Measurements from ENCODE around the gene FBXL22. TPM values are rescaled to one million over a fixed set of nuclear protein-coding genes. Genes with fewer than 3 reads are reported as not detected.

FBXL22 gene
- total RNA-seq, 1 experiment from 2014 or later: 0.71 TPM

DNA sequence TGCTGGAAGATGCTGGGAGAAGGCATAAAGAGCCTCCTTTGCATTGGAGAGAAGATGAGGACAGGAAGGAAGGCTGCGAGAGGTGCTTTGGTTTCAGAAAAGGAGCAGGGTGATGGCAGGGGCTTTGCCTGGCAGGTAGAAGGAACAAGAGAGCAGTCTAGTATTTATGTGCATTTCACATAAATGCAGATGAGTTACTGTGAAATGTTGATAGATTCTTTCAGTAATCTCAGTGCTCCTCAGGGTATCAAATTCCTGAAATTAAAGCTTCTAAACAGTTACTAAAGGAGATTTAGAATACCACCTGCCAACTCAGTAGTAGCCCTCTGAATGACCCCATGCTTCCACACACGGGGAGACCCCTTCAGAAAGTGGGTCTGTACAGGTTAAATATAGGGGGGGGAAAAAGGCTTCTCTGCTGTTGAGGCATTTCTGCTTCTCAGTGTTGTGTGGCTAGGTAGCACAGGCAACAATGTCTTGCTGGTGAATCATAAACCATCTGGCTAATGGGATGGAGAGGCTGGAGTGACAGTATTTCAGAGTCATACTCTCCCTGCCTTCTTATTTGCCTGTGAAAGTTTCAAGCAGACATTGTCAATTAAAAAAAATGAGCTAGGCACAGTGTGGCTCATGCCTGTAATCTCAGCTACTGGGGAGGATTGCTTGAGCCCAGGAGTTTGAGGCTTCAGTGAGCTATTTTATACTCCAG is 14.3 kb upstream of the FBXL22 start:
- H3K36me3 Mint-ChIP-seq (ENCODE audit: insufficient read depth, unreplicated experiment): peaks cover 41% of the 10 kb centered on the region
- no peak for DNase-seq
- TF ChIP-seq, protein P1, sequence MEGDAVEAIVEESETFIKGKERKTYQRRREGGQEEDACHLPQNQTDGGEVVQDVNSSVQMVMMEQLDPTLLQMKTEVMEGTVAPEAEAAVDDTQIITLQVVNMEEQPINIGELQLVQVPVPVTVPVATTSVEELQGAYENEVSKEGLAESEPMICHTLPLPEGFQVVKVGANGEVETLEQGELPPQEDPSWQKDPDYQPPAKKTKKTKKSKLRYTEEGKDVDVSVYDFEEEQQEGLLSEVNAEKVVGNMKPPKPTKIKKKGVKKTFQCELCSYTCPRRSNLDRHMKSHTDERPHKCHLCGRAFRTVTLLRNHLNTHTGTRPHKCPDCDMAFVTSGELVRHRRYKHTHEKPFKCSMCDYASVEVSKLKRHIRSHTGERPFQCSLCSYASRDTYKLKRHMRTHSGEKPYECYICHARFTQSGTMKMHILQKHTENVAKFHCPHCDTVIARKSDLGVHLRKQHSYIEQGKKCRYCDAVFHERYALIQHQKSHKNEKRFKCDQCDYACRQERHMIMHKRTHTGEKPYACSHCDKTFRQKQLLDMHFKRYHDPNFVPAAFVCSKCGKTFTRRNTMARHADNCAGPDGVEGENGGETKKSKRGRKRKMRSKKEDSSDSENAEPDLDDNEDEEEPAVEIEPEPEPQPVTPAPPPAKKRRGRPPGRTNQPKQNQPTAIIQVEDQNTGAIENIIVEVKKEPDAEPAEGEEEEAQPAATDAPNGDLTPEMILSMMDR (IDR thresholded peaks at IDR 0.05; ENCODE audit: unreplicated experiment): no peak

DNA sequence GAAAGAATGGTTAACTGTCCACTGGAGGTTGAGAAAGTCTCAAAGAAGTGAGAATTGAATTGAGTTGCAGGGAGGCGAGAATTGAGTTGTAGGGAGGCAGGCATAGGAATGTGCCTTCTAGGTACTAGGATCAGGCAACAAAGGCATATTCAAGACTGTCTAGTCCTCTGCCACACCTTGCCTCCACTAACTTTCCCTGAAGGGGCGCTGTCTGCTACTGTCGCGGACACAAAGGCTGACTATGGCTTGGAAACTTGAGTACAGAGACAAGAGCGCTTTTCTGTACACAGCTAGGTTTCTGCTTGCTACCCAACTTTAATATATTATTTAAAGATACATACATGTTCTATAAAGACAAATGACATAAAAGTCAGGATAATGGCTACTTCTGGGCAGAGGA is 10.4 kb upstream of the FBXL22 start:
- no TSS peak for BruUV-seq (replicated peaks)
- H3K27ac Mint-ChIP-seq (ENCODE audit: unreplicated experiment): no peak overlapping the region

More for the DNA sequence above, 14.3 kb upstream of the FBXL22 start:
- Mint-ChIP-seq H3K27ac (ENCODE audit: unreplicated experiment) (peak overlapping the region; percentile 8), H3K27me3 (ENCODE audit: unreplicated experiment) (no peaks in the 10 kb centered on the region), H3K9me3 (ENCODE audit: low read depth, unreplicated experiment) (peaks cover 2% of the 10 kb centered on the region), H3K4me1 (ENCODE audit: low read depth, unreplicated experiment) (peaks cover 10% of the 10 kb centered on the region), H3K4me3 (ENCODE audit: low read depth, unreplicated experiment) (no peak overlapping the region)
- intact Hi-C loops (cut with micrococcal nuclease; ENCODE audit: unreplicated experiment): no loop called here
- no TSS peak for BruUV-seq (replicated peaks)
- CTCF ChIA-PET: interaction anchor here (0.6 to 0.9 kb wide), 4 partner anchors 79 to 265 kb away, joined by 3 to 6 read pairs (median 4); partner anchors contain the start of gene USP3

DNA sequence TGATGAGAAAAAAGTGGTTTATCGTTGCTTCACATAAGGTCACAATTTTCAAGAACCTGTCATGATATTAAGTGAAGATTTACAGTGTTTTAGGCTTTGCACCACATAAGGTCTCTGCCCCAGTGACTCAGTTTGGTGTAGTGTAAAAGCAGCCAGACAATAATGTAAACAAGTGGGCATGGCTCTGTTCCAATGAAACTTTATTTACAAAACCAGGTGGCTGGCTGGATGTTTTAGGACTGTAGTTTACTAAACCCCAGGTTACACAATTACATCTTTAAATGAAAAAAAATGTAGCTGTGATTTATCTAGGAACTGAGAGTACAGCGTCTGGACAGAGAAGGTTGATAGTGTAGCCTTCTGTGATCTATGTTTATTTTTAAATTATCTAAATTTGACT is 9.7 kb upstream of the FBXL22 start:
- intact Hi-C loops (cut with micrococcal nuclease; ENCODE audit: unreplicated experiment): no loop called here
- Mint-ChIP-seq H3K27ac (ENCODE audit: unreplicated experiment) (no peak overlapping the region), H3K9me3 (ENCODE audit: low read depth, unreplicated experiment) (peaks cover 2% of the 10 kb centered on the region), H3K4me3 (ENCODE audit: low read depth, unreplicated experiment) (no peak overlapping the region), H3K36me3 (ENCODE audit: insufficient read depth, unreplicated experiment) (peaks cover 54% of the 10 kb centered on the region), H3K27me3 (ENCODE audit: unreplicated experiment) (no peaks in the 10 kb centered on the region), H3K4me1 (ENCODE audit: low read depth, unreplicated experiment) (peaks cover 10% of the 10 kb centered on the region)
- BruUV-seq (replicated peaks): no TSS peak
- DNase-seq: no peak
- CTCF ChIA-PET: no interaction called here
- TF ChIP-seq, protein P1 (IDR thresholded peaks at IDR 0.05; ENCODE audit: unreplicated experiment): no peak

More for the DNA sequence above, 10.4 kb upstream of the FBXL22 start:
- peaks cover 10% of the 10 kb centered on the region for H3K4me1 Mint-ChIP-seq (ENCODE audit: low read depth, unreplicated experiment)
- no peak for DNase-seq
- H3K27me3 Mint-ChIP-seq (ENCODE audit: unreplicated experiment): no peaks in the 10 kb centered on the region
- CTCF ChIA-PET: no interaction called here
- TF ChIP-seq, protein P1 (IDR thresholded peaks at IDR 0.05; ENCODE audit: unreplicated experiment): no peak
- intact Hi-C loops (cut with micrococcal nuclease; ENCODE audit: unreplicated experiment): no loop called here
- no peak overlapping the region for H3K4me3 Mint-ChIP-seq (ENCODE audit: low read depth, unreplicated experiment)
- H3K36me3 Mint-ChIP-seq (ENCODE audit: insufficient read depth, unreplicated experiment): peaks cover 53% of the 10 kb centered on the region
- peaks cover 2% of the 10 kb centered on the region for H3K9me3 Mint-ChIP-seq (ENCODE audit: low read depth, unreplicated experiment)

DNA sequence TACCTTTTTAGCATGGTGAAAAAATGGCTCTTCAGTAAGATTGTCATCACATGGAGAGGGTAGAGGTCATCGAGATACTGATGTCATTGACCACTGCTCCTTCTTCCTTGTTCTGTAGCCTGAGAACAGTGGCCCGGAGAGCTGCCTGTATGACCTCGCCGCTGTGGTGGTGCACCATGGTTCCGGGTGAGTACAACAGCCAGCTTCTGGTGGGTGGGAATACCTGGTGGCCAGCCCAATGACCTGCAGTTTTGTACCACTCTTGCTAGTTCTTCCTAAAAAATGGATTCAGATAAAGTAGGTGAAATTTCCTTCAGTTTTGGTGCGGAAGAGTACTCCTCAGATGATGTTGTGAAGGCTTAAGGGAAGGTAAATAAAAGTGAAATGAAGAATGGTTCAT is 8.4 kb upstream of the FBXL22 start:
- TF ChIP-seq, protein P1 (IDR thresholded peaks at IDR 0.05; ENCODE audit: unreplicated experiment): no peak
- H3K9me3 Mint-ChIP-seq (ENCODE audit: low read depth, unreplicated experiment): peaks cover 2% of the 10 kb centered on the region
- H3K36me3 Mint-ChIP-seq (ENCODE audit: insufficient read depth, unreplicated experiment): peaks cover 44% of the 10 kb centered on the region
- no peaks in the 10 kb centered on the region for H3K27me3 Mint-ChIP-seq (ENCODE audit: unreplicated experiment)
- H3K4me3 Mint-ChIP-seq (ENCODE audit: low read depth, unreplicated experiment): no peak overlapping the region
- CTCF ChIA-PET: no interaction called here
- intact Hi-C loops (cut with micrococcal nuclease; ENCODE audit: unreplicated experiment): no loop called here
- no peak for DNase-seq
- H3K4me1 Mint-ChIP-seq (ENCODE audit: low read depth, unreplicated experiment): peaks cover 10% of the 10 kb centered on the region
- H3K27ac Mint-ChIP-seq (ENCODE audit: unreplicated experiment): no peak overlapping the region
- BruUV-seq (replicated peaks): no TSS peak

All from Calu3 (cell line).